WTC11 (cell line): ENCODE data around the gene COL27A1.

Source experiments
- ATF1 ChIP-seq: sonication (generic); formaldehyde crosslinking; IDR thresholded peaks from 2 replicates; pipeline ENCODE4 v1.8.1; 2023; ENCODE audit warnings: mild to moderate bottlenecking, moderate library complexity, missing genetic modification reagents
- ATF2 ChIP-seq: sonication (generic); formaldehyde crosslinking; IDR thresholded peaks from 2 replicates; pipeline ENCODE4 v1.8.1; 2022; ENCODE audit warnings: low read depth, missing genetic modification reagents, borderline replicate concordance
- ATF6 ChIP-seq: sonication (generic); formaldehyde crosslinking; IDR thresholded peaks from 2 replicates; pipeline ENCODE4 v1.8.1; 2023; ENCODE audit warnings: mild to moderate bottlenecking, missing genetic modification reagents
- CTCF ChIP-seq: fragments of 200-600 bp; IDR thresholded peaks from 2 replicates; pipeline ENCODE4 v1.8.0; 2022; ENCODE audit warnings: antibody characterized with exemption
- GABPB1 ChIP-seq: sonication (generic); formaldehyde crosslinking; IDR thresholded peaks from 2 replicates; pipeline ENCODE4 v1.8.1; 2023; ENCODE audit warnings: mild to moderate bottlenecking, missing genetic modification reagents
- KAT7 ChIP-seq: sonication (generic); formaldehyde crosslinking; IDR thresholded peaks from 2 replicates; pipeline ENCODE4 v1.8.1; 2023; ENCODE audit warnings: missing genetic modification reagents, mild to moderate bottlenecking, borderline replicate concordance
- MAX ChIP-seq: sonication (generic); formaldehyde crosslinking; IDR thresholded peaks from 2 replicates; pipeline ENCODE4 v1.8.0; 2022; ENCODE audit warnings: mild to moderate bottlenecking, missing genetic modification reagents
- NFYB ChIP-seq: sonication (generic); formaldehyde crosslinking; conservative IDR thresholded peaks from 2 replicates; pipeline ENCODE4 v1.8.0; 2022; ENCODE audit warnings: low read depth, missing genetic modification reagents
- SOX15 ChIP-seq: fragments of 250-450 bp; sonication (Bioruptor Pico); IDR thresholded peaks from 2 replicates; pipeline ENCODE4 v1.9.0; 2021; ENCODE audit warnings: mild to moderate bottlenecking
- SP1 ChIP-seq: sonication (generic); formaldehyde crosslinking; conservative IDR thresholded peaks from 2 replicates; pipeline ENCODE4 v1.8.1; 2022; ENCODE audit warnings: missing genetic modification reagents
- TEAD4 ChIP-seq: sonication (generic); formaldehyde crosslinking; IDR thresholded peaks from 2 replicates; pipeline ENCODE4 v1.8.0; 2022; ENCODE audit warnings: mild to moderate bottlenecking, missing genetic modification reagents
- USF2 ChIP-seq: sonication (generic); formaldehyde crosslinking; IDR thresholded peaks from 2 replicates; pipeline ENCODE4 v1.8.1; 2023; ENCODE audit warnings: mild to moderate bottlenecking, missing genetic modification reagents, moderate library complexity
- ZBTB43 ChIP-seq: sonication (generic); formaldehyde crosslinking; IDR thresholded peaks from 2 replicates; pipeline ENCODE4 v1.8.1; 2023; ENCODE audit warnings: mild to moderate bottlenecking, missing genetic modification reagents
- ZSCAN18 ChIP-seq: fragments of 250-450 bp; sonication (Bioruptor Pico); IDR thresholded peaks from 2 replicates; pipeline ENCODE4 v2.1.2; 2022; ENCODE audit warnings: mild to moderate bottlenecking, moderate library complexity

GRCh38 chr9:114269023-114269422 lies 113.7 kb downstream of the COL27A1 start:
- TF ChIP-seq SOX15 (CRISPR knock-in tag) (no peak), KAT7 (CRISPR knock-in tag) (no peak), CTCF (no peak), NFYB (CRISPR knock-in tag) (no peak), TEAD4 (CRISPR knock-in tag) (no peak), SP1 (CRISPR knock-in tag) (no peak), USF2 (CRISPR knock-in tag) (no peak), ATF2 (CRISPR knock-in tag) (no peak), MAX (CRISPR knock-in tag) (no peak), ZSCAN18 (CRISPR knock-in tag) (no peak), ATF6 (CRISPR knock-in tag) (no peak), ATF1 (CRISPR knock-in tag) (no peak), ZBTB43 (CRISPR knock-in tag) (no peak), GABPB1 (CRISPR knock-in tag) (no peak)
